Brain microvascular endothelial cell (primary cell): Measurements from ENCODE around the gene THOP1.

Source experiments
- DNase-seq: peaks from one replicate; pipeline ENCODE4 v3.0.0-alpha.2; 2020
- H3K27ac ChIP-seq: fragments of 250-450 bp; sonication (Bioruptor Pico); 2 replicates; pipeline ENCODE4 v1.5.1; 2020; ENCODE audit warnings: mild to moderate bottlenecking, moderate library complexity
- H3K27me3 ChIP-seq: fragments of 250-450 bp; sonication (Bioruptor Pico); replicated peaks from 2 replicates; pipeline ENCODE4 v1.5.1; 2020; ENCODE audit warnings: mild to moderate bottlenecking
- H3K36me3 ChIP-seq: fragments of 250-450 bp; sonication (Bioruptor Pico); replicated peaks from 2 replicates; pipeline ENCODE4 v1.5.1; 2020; ENCODE audit warnings: mild to moderate bottlenecking
- H3K4me3 ChIP-seq: 2 replicates; pipeline ENCODE4 v1.5.1; 2011; ENCODE audit warnings: low read depth, mild to moderate bottlenecking, control low read depth, low read length, moderate library complexity
- in situ Hi-C: cut with HindIII; loops from 2 replicates; pipeline ENCODE4 v1.10.0; 2017; ENCODE audit warnings: low sequenced_read_pairs, low pct_ligation_motif_present
- TF ChIP-seq, protein P1 (sequence below): IDR thresholded peaks from 2 replicates; pipeline ENCODE4 v1.5.1; 2011; ENCODE audit warnings: low read depth, mild to moderate bottlenecking, moderate library complexity, low read length, control low read depth, inconsistent platforms; ENCODE audit errors: missing control alignments

The THOP1 gene

DNA sequence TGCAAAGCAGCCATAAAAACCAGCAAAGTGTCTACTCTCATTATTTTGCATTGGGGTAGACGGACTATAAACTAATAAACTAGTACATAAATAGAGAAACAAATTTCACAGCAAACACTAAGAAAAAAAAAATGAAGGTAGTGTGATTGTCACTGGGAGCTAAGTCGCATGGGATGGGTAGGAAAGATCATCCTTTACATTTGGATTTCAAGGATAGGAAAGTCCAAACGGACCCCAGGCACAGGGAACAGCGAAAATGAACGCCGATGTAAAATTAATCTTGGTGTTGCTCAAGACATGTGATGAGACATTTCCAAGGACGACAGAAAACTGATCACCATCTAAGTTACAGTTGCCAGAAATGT is 1.5 kb upstream of the THOP1 start:
- TF ChIP-seq, protein P1, sequence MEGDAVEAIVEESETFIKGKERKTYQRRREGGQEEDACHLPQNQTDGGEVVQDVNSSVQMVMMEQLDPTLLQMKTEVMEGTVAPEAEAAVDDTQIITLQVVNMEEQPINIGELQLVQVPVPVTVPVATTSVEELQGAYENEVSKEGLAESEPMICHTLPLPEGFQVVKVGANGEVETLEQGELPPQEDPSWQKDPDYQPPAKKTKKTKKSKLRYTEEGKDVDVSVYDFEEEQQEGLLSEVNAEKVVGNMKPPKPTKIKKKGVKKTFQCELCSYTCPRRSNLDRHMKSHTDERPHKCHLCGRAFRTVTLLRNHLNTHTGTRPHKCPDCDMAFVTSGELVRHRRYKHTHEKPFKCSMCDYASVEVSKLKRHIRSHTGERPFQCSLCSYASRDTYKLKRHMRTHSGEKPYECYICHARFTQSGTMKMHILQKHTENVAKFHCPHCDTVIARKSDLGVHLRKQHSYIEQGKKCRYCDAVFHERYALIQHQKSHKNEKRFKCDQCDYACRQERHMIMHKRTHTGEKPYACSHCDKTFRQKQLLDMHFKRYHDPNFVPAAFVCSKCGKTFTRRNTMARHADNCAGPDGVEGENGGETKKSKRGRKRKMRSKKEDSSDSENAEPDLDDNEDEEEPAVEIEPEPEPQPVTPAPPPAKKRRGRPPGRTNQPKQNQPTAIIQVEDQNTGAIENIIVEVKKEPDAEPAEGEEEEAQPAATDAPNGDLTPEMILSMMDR: no peak
- no peak for DNase-seq
- peak overlapping the region; percentile 56 for H3K27ac ChIP-seq
- peaks cover 2% of the 10 kb centered on the region for H3K36me3 ChIP-seq
- H3K4me3 ChIP-seq: peak overlapping the region; percentile 99
- in situ Hi-C loops: no loop called here
- no peaks in the 10 kb centered on the region for H3K27me3 ChIP-seq

DNA sequence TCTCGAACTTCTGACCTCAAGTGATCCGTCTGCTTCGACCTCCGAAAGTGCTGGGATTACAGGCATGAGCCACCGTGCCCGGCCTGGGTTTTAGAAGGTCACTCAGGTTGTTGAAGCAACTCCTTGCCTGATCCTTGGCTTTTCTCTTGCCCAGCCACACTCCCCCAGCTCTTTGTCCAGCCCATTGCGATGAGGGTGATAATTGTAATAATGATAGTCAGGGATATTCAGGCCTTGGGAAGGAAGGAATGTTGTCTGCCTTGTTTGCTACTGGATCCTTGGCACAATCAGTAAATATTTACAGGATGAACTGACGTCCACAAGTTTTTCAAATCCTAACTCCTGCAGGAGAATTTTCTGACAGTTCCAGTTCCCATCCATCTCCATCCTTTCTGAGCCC is 1.8 kb downstream of the THOP1 start:
- no peak for DNase-seq
- no peak overlapping the region for H3K27ac ChIP-seq
- in situ Hi-C loops: no loop called here
- H3K4me3 ChIP-seq: no peak overlapping the region
- no peaks in the 10 kb centered on the region for H3K27me3 ChIP-seq
- peaks cover 15% of the 10 kb centered on the region for H3K36me3 ChIP-seq
- TF ChIP-seq, protein P1: no peak

DNA sequence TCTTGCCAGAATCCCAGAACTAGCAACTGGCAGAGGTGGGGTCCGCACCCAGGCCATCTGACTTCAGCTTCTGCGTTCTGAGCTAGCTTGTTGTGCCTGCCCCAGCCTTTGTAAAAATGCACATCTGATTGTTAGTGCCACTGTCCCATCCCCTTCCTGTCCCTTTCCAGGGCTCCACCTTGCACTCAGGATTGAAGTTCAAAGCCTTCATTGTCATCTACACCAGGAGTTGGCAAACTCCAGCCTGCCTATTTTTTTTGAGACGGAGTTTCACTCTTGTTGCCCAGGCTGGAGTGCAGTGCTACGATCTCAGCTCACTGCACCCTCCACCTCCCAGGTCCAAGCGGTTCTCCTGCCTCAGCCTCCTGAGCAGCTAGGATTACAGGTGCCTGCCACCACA is 2.9 kb downstream of the THOP1 start:
- H3K27me3 ChIP-seq: no peaks in the 10 kb centered on the region
- in situ Hi-C loops: no loop called here
- no peak for DNase-seq
- H3K27ac ChIP-seq: no peak overlapping the region
- no peak overlapping the region for H3K4me3 ChIP-seq
- H3K36me3 ChIP-seq: peaks cover 16% of the 10 kb centered on the region
- TF ChIP-seq, protein P1: no peak

DNA sequence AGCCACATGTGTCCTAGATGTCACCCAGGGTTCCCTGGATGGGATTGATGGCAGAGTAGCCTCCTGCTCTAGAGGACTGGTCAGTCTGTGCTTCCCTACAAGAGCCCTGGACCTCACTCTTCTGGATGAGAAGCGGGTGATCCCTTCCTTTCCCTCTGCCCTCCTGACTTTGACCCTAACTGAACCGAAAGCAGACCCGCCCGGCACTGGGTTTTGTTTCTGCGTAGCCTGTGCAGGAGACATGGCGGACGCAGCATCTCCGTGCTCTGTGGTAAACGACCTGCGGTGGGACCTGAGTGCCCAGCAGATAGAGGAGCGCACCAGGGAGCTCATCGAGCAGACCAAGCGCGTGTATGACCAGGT is 4.9 kb downstream of the THOP1 start:
- Histone ChIP-seq H3K36me3 (peaks cover 27% of the 10 kb centered on the region), H3K4me3 (no peak overlapping the region), H3K27ac (no peak overlapping the region), H3K27me3 (no peaks in the 10 kb centered on the region)
- DNase-seq: no peak
- in situ Hi-C loops: no loop called here
- TF ChIP-seq, protein P1: no peak

DNA sequence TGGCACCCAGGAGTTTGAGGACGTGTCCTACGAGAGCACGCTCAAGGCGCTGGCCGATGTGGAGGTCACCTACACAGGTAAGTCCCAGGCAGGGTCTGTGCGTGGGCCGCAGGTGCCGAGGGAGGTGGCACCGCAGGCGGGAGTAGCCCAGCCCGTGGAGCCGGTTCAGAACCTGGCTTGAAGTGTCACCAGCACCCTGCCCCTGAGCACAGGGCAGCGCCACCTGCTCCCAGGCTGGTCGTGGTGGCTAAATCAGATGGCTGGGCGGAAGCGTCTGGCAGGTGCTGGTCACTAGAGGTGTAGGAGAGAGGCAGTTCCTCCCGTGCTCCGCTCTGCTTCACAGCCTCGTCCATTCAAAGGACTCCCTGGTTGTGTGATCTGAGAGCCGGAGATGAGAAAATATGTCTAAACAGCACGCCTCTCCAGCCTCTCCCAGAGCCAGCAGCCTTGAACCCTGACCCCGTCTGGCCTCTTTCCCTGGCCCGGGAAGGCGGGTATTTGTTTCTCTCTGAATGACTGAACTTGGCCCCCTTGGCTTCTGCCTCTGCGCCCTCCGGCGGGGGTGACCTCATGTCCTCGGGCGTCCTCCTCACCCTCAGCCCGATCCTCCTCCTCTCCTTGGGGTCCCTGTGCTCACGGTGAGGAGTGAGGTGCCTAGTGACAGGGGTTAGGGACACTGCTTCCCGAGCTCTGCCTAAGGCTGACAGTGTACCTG is 5.4 kb downstream of the THOP1 start:
- Histone ChIP-seq H3K4me3 (no peak overlapping the region), H3K27ac (no peak overlapping the region), H3K36me3 (peaks cover 32% of the 10 kb centered on the region), H3K27me3 (no peaks in the 10 kb centered on the region)
- in situ Hi-C loops: no loop called here
- no peak for DNase-seq
- TF ChIP-seq, protein P1: no peak

DNA sequence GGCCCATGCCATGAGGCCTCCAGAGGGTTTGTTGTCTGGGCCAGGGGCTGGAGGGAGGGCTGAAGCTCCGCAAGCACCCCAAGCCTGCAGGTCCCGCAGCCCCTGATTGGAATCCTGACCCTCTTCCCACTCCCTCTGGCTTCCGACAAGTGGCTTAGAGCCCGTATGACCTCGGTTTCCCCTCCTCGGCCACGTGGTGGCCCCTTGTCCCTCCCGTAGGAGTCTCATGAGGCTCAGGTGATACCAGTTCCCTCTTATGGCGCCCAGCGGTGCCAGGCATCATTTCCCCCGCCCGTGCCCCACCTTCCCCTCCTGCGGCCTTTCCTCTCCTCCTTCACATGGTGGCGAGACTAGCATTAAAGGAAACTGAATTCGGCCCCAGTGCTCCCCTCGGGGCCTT is 6.1 kb downstream of the THOP1 start:
- H3K27ac ChIP-seq: no peak overlapping the region
- H3K36me3 ChIP-seq: peaks cover 35% of the 10 kb centered on the region
- no peak for DNase-seq
- H3K4me3 ChIP-seq: no peak overlapping the region
- in situ Hi-C loops: no loop called here
- no peaks in the 10 kb centered on the region for H3K27me3 ChIP-seq
- TF ChIP-seq, protein P1: no peak
